GM12873 (cell line): Measurements from ENCODE around the gene PSEN1.

Experiments
- TF ChIP-seq, protein P1 (sequence below): IDR thresholded peaks from 2 replicates; pipeline ENCODE4 v1.5.1; 2012; ENCODE audit warnings: low read depth, mild to moderate bottlenecking, moderate library complexity, low read length, control low read depth; ENCODE audit not compliant: insufficient read depth; ENCODE audit errors: missing control alignments

PSEN1 gene

DNA sequence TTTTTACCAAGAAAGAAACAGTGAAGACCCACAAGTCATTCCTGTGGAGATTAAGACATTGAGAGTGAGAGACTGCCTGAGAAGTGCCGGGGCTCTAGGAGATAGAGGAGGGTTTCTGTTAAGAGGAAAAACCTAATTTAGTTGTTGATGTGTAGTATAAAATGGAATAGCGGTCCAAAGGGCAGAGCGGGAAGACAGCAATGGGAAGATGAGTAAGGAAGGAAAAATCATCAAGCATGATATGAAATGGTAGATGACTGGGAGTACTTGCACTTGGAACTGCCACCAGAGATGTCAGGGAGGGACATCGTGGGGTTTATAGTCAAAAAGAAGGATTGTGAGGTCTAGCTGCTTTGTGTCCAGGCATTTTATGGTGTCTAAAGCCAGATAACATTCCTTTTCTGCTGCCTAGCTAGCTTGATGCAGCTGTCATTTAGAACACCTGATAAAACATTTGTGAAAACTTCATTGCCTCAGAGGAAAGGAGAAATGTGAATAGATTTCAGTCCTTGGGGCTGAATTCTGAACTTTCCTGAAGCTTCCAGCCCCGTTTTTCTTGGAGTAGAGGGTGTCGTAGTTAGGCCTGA, 20.1 kb upstream of the PSEN1 start:
- TF ChIP-seq, protein P1, sequence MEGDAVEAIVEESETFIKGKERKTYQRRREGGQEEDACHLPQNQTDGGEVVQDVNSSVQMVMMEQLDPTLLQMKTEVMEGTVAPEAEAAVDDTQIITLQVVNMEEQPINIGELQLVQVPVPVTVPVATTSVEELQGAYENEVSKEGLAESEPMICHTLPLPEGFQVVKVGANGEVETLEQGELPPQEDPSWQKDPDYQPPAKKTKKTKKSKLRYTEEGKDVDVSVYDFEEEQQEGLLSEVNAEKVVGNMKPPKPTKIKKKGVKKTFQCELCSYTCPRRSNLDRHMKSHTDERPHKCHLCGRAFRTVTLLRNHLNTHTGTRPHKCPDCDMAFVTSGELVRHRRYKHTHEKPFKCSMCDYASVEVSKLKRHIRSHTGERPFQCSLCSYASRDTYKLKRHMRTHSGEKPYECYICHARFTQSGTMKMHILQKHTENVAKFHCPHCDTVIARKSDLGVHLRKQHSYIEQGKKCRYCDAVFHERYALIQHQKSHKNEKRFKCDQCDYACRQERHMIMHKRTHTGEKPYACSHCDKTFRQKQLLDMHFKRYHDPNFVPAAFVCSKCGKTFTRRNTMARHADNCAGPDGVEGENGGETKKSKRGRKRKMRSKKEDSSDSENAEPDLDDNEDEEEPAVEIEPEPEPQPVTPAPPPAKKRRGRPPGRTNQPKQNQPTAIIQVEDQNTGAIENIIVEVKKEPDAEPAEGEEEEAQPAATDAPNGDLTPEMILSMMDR, result no peak

DNA sequence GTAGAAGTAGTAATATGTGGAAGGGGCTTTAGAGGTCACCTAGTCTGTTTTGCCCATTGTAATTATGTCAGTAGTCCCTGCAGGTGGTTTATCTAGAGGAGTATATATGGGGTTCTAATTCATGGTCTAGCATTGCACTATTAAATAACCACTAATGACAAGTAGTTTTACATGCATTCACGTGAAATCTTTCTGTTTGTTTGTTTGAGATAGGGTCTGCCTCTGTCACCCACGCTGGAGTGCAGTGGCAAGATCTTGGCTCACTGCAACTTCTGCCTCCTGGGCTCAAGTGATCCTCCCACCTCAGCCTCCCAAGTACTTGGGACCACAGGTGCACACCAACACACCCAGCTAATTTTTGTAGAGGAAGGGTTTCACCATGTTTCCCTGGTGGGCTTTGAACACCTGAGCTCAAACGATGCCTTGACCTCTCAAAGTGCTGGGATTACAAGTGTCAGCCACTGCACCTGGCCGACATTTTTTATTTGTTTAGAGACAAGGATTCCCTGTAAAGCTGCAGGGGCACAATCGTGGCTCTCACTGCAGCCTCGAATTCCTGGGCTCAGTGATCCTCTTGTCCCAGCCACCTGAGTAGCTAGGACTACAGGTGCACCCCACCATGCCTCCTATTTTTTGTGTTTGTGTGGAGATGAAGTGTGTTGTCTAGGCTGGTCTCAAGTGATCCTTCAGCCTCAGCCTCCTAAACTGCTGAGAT, 12.0 kb upstream of the PSEN1 start:
- TF ChIP-seq, protein P1, result no peak

DNA sequence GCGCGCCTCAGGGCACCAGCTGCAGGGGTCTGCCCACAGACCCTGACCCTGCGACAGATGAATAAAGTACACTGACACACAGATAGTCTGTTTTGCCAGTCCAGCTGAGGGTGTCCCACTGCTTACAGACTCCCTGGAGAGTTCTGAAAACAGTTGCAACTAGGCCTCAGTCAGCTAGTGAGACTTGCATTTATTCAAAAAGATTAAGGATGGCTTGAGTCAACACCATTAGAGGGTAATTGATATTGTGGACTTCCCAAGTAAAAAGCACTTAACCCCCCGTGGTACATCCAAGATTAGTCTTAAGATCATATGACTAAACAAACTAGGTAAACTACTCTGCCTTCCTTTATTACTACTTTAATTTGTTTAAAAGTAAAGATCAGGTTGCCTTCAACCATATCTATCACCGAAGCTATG, 11.1 kb upstream of the PSEN1 start:
- TF ChIP-seq, protein P1, result no peak

DNA sequence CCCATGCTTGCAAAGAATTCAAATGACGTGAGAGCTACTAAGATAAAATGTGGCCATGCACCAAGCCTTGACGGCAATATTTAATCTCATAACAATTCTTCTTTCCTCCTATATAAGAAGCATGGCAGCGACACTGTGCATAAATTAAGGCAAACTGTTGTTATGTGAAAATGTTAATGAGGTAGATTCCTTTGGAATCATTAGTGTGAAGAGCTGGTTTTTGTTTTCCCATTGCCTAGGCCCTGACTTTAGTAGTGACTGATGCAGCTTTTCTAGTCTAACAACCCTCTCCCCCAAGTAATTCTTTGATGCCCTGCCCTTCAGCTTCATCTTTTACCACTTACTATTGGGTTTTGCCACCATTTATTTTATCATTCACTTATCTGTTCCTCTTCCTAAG, 10.6 kb upstream of the PSEN1 start:
- TF ChIP-seq, protein P1, result no peak

DNA sequence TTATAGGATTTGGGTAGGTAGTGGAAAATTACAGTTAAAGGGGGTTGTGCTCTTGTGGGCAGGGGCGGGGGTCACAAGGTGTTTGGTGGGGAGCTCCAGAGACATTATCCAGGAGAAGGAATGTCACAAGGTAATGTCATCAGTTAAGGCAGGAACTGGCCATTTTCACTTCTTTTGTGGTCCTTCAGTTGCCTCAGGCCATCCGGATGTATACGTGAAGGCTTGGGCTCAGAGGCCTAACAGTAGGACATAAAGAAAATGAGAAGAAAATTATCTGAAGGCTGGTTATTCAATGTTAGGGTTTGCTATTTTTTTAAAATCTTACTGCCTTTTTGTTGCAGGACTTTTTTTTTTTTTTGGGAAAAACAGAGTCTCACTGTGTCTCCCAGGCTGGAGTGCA, 2.5 kb upstream of the PSEN1 start:
- TF ChIP-seq, protein P1, result no peak

DNA sequence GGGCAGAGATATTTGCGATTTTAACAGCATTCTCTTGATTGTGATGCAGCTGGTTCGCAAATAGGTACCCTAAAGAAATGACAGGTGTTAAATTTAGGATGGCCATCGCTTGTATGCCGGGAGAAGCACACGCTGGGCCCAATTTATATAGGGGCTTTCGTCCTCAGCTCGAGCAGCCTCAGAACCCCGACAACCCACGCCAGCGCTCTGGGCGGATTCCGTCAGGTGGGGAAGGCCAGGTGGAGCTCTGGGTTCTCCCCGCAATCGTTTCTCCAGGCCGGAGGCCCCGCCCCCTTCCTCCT, 271 bp upstream of the PSEN1 start:
- TF ChIP-seq, protein P1, result no peak

DNA sequence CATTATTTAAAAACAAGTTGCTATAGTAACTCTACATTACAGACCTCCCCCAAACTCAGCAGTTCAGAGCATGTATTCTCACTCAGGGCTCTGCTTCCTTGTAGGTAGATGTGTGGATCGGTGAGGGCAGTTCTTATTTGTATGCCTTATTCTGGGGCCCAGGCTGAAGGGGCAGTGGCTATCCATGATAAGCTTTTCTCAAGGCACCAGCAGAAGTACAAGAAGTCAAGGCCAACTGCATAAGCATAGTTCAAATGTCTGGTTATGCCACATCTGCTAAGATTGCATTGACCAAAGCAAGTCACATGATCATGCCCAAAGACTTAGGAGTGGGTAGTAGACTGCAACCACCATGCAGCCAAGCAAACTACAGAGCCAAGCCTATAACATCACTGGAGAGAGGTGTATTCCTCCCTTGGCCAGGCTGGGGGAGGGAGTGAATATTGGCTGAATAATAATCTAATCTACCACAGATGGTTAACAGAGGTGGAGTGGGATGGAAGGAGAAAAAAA, 4.6 kb downstream of the PSEN1 start:
- TF ChIP-seq, protein P1, result no peak
